Right atrium auricular region (tissue), 2 donors: ENCODE results near the gene ARF1. TPM values are rescaled to one million over a fixed set of nuclear protein-coding genes. Genes with fewer than 3 reads are reported as not detected.

Source experiments
- DNase-seq: peaks from one replicate; pipeline ENCODE4 v3.0.0-alpha.2; 2019; ENCODE audit warnings: low spot score
- H3K27ac ChIP-seq, 2 donors: fragments of 200-600 bp; sonication (generic); 1 replicate in 1 of 2; 2 replicates in 1 of 2; pipeline ENCODE4 v1.5.1; 2016 to 2019
- H3K27me3 ChIP-seq, 2 donors: fragments of 200-600 bp; sonication (generic); one replicate each; pipeline versions ENCODE4 v1.5.1 to v1.6.0; 2017 to 2019
- H3K36me3 ChIP-seq: fragments of 200-600 bp; sonication (generic); one replicate; pipeline ENCODE4 v1.5.1; 2016
- H3K4me1 ChIP-seq, 2 donors: fragments of 200-600 bp; sonication (generic); one replicate each; pipeline versions ENCODE4 v1.5.1 to v1.6.0; 2017 to 2019
- H3K4me3 ChIP-seq, 2 donors: fragments of 200-600 bp; sonication (generic); 1 replicate in 1 of 2; 2 replicates in 1 of 2; pipeline ENCODE4 v1.5.1; 2017 to 2019; ENCODE audit warnings: mild to moderate bottlenecking in 1 of 2, moderate library complexity in 1 of 2
- H3K9me3 ChIP-seq, 2 donors: fragments of 200-600 bp; sonication (generic); one replicate each; pipeline ENCODE4 v1.5.1; 2019
- CTCF ChIP-seq, 2 donors: fragments of 200-600 bp; sonication (generic); IDR thresholded peaks; one replicate each; pipeline ENCODE4 v1.5.1; 2019; ENCODE audit warnings: antibody characterized with exemption in 2 of 2
- total RNA-seq, 2 donors: library from RNA; depleted of rRNA; stranded (reverse); fragments of >200 nt; gene quantifications; one replicate each; pipeline ENCODE4 v1.1.0, GENCODE V29; 2016

Gene ARF1
- total RNA-seq, 2 donors from 2014 or later = 375 to 422 TPM

GRCh38 chr1:228074954-228075730 is 7.4 kb upstream of the ARF1 start:
- DNase-seq = no peak
- no peaks in the 10 kb centered on the region for H3K9me3 ChIP-seq
- no peak for TF ChIP-seq CTCF (IDR thresholded peaks at IDR 0.05)
- H3K4me3 ChIP-seq = no peak overlapping the region
- no peaks in the 10 kb centered on the region for H3K4me1 ChIP-seq
- H3K27ac ChIP-seq = no peak overlapping the region
- H3K36me3 ChIP-seq = no peaks in the 10 kb centered on the region
- H3K27me3 ChIP-seq = no peaks in the 10 kb centered on the region

GRCh38 chr1:228075801-228076271 is 6.7 kb upstream of the ARF1 start:
- TF ChIP-seq CTCF (IDR thresholded peaks at IDR 0.05) = no peak
- DNase-seq = no peak
- Histone ChIP-seq H3K4me1 (peaks cover 0 to 2% of the 10 kb centered on the region in 2 donors), H3K4me3 (no peak overlapping the region), H3K9me3 (no peaks in the 10 kb centered on the region), H3K27me3 (no peaks in the 10 kb centered on the region), H3K27ac (no peak overlapping the region), H3K36me3 (no peaks in the 10 kb centered on the region)

- DNase-seq = no peak
- Histone ChIP-seq H3K4me1 (peaks cover 0 to 12% of the 10 kb centered on the region in 2 donors), H3K36me3 (no peaks in the 10 kb centered on the region), H3K9me3 (no peaks in the 10 kb centered on the region), H3K4me3 (no peak overlapping the region), H3K27ac (no peak overlapping the region), H3K27me3 (no peaks in the 10 kb centered on the region)
- TF ChIP-seq CTCF (IDR thresholded peaks at IDR 0.05) = no peak
Observed at GRCh38 chr1:228076796-228077430, 5.6 kb upstream of the ARF1 start.

- Histone ChIP-seq H3K4me1 (peaks cover 0 to 13% of the 10 kb centered on the region in 2 donors), H3K4me3 (no peak overlapping the region), H3K36me3 (no peaks in the 10 kb centered on the region), H3K27ac (no peak overlapping the region), H3K9me3 (no peaks in the 10 kb centered on the region), H3K27me3 (no peaks in the 10 kb centered on the region)
- no peak for TF ChIP-seq CTCF (IDR thresholded peaks at IDR 0.05)
- no peak for DNase-seq
Observed at GRCh38 chr1:228077565-228078330, 4.8 kb upstream of the ARF1 start.

GRCh38 chr1:228079013-228079412 is 3.5 kb upstream of the ARF1 start:
- TF ChIP-seq CTCF (IDR thresholded peaks at IDR 0.05) = no peak
- Histone ChIP-seq H3K27ac (no peak overlapping the region), H3K4me3 (no peak overlapping the region), H3K27me3 (no peaks in the 10 kb centered on the region), H3K4me1 (peaks cover 0 to 20% of the 10 kb centered on the region in 2 donors), H3K36me3 (peaks cover 7% of the 10 kb centered on the region), H3K9me3 (no peaks in the 10 kb centered on the region)
- no peak for DNase-seq
